GM19043 (cell line): ENCODE data around the gene CFLAR.
"Not testable (repeated sequence)": the region's sequence is repeated elsewhere in the genome, so short reads cannot be mapped to it uniquely, and the experiment has no call there.

Source experiments
- ATAC-seq: cut with Tn5 transposase; IDR thresholded peaks from one replicate; pipeline ENCODE4 v1.9.1; 2021; ENCODE audit warnings: low read depth; ENCODE audit not compliant: unreplicated experiment

Gene CFLAR

DNA sequence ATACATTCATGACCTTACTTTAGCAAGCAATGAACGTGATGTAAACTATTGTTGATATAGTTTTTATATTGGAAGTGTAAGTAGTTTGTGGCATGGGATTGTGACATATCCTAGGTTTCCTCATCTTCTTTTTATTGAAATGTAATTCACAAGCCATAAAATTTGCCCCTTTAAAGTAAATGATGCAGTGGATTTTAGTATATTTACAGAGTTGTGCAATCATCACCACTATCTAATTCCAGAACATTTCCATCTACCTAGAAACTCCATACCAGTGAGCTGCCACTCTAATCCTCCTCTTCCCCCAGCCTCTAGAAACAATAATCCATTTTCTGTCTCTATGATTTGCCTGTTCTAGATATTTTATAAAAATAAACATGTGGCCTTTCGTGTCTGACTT is 56.3 kb downstream of the CFLAR start:
- no peak for ATAC-seq

DNA sequence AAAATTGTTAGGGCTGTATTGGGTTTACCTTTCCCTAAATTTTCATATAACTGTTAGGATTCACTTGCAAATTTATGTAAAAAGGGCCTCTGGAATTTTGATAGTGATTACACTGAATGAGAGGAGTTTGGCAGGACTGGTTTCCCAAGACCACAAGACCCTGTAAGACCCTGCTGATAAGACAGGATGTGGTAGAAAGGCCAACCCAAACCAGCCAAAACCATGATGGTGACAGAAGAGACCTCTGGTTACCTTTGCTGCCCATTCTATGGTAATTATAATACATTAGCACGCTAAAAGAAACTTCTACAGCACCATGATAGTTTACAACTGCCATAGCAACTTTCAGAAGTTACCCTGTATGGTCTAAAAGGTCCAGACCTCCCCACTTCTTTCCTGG is 58.7 kb downstream of the CFLAR start:
- ATAC-seq = no peak

DNA sequence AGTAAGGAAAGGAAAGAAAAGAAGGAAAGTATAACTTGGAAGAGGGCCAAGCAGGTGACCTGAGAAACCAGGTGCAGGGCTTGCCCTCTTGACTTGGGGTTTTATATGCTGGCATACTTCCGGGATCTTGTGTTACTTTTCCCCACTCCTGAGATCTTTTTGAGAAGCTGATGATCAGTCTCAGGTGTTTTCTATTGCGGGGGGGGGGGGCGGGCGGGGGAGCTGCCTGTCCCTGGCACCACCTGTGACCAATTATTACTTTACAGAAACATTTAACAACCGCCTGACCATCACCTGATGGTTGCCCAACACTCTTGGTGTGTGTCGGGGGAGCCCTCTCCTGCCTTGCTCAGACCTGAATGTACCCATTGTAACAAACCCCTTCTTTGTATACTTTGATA is 60.1 kb downstream of the CFLAR start:
- ATAC-seq = no peak

DNA sequence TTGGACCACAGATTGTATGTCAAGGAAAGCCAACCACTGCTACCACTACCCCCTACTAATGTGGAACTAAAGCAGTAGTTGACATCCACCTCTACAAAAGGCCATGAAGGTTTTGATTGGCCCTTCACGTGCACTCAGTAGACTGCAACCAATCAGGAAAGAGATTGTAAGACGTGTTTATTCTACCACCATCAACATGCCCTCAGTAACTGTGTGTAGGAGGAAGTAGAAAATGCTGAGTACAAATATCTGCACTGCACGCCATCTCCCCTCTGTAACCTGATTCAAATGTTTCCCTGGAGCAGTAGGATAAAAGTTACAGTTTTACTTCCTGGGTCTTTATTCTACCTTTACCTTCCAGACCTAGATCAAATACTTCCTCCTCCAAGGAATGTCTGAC is 64.0 kb downstream of the CFLAR start:
- ATAC-seq = no peak

DNA sequence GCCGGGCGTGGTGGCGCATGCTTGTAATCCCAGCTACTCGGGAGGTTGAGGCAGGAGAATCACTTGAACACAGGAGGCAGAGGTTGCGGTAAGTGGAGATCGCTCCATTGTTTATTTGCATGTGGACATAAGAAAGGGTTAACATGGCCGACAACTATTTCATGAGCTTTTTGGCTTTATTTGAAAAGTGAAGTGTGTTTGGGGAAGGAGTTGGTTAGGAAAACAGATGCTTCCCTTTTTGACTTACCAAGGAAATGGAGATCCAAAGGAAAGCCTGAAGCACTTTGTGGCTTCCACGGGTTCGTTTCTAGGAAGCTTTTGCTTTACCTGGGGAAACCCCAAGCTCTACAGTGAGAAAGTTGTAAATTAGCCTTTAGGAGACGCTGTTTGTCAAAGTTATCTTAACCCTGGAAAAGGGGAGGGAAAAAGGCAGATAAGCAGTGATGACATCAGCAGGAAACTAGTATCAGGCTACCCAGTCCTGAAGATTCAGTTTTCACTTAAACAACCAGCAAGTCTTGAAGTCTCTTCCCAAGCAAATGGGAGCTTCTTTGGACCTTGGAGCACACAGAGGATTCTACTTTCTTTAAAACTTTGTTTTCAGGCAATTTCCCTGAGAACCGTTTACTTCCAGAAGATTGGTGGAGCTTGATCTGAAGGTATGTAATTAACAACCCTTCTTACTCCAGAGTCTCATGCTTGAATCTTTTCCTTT is 66.8 kb downstream of the CFLAR start, which contains the start of gene CASP10:
CASP10 (plus strand) TSS at position 492 of the 715 bp plus-strand sequence. CDS start 2,637 bp downstream, outside the sequence.
- peak; percentile 82 for ATAC-seq

DNA sequence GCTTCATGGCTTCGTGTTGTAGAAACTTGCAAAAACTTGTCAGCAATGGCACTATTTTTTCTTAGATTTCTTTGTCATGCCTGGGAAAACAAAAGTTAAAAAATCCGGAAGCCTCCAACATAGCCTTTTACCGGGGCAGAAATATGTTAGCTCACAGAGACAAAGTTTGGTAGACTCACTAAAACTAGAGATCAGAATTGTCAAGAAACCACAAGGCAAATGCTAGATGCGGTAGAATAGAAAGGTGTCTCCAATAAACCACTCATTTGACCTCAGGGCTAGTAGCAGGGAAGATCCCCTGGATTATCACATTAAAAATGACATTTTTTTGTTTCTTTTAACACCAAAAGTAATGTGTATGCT is 67.4 kb downstream of the CFLAR start:
- no peak for ATAC-seq

DNA sequence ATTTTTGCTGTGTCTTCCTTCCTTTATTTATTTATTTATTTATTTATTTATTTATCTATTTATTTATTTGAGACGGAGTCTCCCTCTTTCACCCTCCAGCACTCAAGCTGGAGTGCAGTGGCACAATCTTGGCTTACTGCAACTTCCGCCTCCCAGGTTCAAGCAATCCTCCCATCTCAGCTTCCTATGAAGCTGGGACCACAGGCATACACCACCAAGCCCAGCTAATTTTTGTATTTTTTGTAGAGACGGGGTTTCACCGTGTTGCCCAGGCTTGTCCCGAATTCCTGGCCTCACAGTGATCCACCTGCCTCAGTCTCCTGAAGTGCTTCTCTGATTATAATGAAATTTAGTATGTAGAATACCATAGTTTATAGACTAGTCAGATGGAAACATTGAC is 67.9 kb downstream of the CFLAR start:
- not testable (repeated sequence) for ATAC-seq

DNA sequence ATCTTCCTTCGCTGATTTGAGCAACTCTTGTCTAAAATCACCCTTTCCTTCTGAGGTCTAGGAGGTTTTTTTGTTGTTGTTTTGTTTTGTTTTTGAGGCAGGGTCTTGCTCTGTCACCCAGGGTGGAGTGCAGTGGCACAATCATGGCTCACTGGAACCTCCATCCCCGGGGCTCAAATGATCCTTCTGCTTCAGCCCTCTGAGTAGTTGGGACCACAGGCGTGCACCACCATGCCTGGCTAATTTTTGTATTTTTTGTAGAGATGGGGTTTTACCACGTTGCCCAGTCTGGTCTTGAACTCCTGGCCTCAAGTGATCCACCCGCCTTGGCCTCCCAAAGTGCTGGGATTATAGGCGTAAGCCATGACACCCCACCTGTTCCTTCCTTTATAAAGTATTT is 68.3 kb downstream of the CFLAR start:
- ATAC-seq = not testable (repeated sequence)

DNA sequence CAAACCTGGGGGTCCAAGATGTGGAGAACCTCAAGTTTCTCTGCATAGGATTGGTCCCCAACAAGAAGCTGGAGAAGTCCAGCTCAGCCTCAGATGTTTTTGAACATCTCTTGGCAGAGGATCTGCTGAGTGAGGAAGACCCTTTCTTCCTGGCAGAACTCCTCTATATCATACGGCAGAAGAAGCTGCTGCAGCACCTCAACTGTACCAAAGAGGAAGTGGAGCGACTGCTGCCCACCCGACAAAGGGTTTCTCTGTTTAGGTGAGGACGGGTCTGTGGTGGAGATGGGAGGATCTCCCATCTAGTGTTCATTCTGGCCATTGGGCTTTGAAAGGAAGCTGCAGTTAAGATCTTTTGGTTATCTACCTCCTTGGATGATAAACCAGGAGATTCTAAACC is 69.9 kb downstream of the CFLAR start:
- ATAC-seq = no peak

DNA sequence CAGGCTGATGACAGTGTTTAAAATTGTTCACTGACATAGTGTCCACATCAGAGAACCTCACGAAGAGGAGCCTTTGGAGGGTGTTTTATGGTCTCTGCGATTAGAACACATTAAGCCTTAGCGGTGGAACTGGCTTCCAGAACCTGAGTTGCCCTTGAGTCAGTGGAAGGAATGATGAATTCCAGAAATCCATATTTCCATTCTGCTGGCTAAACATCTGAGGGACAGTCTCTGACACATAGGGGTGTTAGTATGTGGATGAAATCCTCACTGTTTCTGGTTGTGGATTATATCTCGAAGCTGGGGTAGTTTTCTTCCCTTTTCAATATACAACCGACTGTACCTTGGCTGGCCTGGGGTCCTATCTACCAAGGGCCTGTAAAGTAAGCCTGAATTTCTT is 71.0 kb downstream of the CFLAR start:
- no peak for ATAC-seq

DNA sequence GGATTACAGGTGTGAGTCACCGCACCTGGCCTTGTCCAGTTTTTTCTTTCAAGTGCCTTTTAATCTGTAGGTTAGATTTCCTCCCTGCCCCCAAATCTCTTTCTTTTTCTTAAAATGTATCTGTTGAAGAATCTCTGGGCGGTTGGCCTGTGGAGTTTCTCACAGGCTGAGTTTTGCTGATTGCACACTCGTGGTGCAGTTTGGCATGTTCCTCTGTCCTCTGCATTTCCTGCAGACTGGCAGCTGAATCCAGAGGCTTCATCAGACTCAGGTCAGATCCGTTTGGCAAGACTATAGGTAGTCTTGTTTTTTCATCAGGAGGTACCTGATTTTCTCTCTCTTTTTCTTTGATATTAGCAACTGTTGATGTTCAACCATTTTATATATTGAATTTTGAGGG is 72.5 kb downstream of the CFLAR start:
- ATAC-seq = no peak

DNA sequence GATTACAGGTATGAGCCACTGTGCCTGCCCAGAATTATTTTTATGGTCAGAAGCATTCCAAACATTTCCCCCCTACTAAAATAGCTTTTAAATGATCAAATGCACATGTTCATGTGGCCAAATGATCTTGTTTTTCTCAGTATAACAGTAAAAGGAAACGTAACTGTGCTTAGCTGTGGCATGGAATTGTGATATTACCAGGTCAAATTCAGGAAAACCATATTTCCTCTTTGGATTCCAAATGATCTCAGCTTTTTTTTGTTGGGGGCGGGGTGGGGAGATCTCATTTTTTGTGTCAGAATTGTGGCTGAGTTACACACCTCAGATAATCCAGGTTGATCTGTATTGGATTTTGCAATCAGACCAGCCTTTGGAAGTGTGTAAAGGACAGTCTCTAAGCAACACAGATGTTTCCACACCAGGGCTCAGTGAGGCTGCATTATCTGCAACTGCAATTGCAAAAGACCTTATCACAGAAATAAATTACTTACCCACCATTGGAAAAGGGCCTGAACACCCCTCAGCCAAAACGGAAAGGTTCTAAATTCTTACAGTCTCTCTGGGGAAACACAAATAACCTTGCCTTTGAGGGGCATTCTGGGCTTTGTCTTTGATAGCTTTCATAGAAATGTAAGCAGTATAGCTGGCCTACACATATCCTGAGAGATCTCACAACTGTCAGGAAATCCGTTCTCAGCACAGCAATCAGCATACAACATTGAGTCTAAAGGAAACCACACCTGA is 75.3 kb downstream of the CFLAR start:
- ATAC-seq = no peak

DNA sequence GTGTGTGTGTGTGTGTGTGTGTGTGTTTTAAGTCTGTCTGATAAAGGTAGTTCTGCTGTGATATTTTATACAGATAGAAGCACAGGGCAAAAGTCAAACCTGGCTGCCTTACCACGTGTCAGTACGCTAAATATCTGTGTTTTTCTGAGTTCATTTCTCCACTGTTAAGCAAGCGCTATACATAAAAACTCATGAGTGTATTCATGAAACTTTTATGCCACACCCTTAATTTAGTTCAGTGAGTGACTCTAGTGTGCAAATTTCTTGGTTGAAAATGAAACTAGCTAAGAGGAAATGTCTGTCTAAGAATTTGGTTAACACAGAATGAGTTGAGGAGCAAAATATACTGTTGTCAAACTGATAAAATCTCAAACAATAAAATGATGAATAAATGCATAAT is 78.1 kb downstream of the CFLAR start:
- peak; percentile 94 for ATAC-seq

DNA sequence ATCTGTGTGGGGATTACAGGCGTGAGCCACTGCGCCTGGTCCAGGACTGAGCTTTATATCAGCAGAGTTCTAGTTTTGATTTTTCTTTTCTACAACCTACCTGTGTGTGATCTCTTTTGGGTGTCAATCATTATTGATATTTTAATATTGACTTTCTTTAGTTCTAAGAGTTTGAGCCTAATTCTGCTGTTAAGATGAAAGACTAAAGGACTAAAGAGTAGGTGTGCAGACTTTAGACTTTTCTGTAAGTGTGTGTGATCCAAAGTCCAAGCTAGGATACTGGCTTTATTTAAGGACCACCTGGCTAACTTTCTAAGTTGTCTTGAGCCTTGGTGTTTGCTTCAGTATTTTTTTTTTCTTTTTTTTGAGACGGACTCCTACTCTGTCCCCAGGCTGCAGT is 79.4 kb downstream of the CFLAR start:
- ATAC-seq = no peak

DNA sequence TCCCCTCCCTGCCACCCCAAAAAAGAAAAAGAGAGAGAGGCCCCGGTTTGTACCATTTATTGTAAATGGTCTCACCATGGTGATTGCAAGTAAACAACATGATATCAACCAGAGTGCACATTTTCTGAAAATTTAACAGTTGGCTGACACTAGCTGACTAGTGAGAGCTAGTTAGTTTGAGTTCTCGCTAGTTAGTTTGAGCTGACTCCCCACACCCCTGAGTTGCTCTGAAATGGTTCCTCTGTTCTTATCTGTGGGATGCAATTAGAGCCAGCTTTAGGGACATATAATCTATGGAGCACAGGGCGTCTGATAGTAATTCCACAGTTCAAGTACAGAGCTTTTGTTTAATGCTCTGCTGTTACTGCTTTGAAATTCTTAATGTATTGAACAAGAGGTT is 80.0 kb downstream of the CFLAR start:
- no peak for ATAC-seq

DNA sequence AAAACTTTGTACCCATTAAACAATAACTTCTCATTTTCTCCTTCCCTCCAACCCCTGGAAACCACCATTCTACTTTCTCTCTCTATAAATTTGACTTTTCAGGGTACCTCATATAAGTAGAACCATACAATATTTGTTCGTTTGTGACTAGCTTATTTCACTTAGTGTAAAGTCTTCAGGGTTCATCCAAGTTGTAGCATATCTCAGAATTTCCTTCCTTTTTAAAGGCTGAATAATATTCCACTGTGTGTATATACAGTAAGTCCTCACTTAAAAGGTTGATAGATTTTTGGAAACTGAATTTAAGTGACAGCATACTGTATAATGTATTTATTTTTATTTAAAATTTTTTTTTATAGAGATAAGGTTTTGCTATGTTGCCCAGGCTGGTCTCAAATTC is 80.8 kb downstream of the CFLAR start:
- no peak for ATAC-seq

DNA sequence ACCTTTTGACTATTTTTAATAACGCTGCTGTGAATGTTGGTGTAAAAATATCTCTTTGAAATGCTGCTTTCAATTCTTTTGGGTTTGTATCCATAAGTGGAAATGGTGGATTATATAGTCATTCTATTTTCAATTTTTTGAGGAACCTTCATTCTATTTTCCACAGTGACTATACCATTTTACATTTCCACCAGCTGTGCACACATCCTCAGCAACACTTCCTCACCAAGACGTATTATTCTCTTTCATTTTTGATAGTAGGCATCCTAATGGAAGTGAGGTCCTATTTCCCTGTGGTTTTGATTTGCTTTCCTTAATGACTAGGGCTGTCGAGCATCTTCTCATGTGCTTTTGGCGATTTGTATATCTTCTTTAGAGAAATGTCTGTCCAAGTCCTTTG is 81.8 kb downstream of the CFLAR start:
- ATAC-seq = no peak

DNA sequence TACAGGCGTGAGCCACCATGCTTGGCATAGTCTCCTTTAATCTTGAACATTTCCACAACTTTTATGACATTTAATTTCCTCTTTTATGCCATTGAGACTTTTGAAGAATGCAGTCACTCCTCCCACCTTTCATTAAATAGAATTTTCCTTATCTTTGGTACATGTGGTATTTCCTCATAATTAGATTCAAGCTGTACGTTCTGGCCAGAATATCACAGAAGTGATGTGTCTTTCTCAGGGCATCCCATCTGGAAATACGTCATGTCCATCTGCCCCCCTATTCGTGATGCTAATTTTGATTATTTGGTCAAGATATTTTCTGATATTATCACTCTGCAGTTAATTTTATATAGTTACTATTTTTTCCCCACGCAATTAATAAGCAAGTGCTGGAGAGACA is 83.9 kb downstream of the CFLAR start:
- no peak for ATAC-seq

DNA sequence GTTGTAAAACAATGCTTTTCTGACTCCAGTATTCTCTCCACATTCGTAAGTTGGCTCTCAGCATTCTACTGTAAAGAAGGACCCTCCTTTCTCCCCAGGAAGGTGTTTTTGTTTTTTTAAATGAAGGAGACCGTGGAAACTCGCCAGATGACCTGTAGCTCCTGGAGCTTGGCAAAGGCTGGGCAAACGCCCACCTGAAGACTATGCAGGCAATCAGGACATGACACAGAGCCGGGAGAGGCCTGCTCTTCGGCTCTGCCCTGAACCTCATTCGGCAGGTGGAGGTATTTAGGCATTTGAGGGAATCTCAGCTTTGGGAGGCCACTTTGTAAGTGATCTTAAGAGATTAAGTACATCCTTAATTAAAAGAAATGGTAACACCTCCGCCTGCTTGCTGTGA is 84.4 kb downstream of the CFLAR start:
- ATAC-seq = no peak

DNA sequence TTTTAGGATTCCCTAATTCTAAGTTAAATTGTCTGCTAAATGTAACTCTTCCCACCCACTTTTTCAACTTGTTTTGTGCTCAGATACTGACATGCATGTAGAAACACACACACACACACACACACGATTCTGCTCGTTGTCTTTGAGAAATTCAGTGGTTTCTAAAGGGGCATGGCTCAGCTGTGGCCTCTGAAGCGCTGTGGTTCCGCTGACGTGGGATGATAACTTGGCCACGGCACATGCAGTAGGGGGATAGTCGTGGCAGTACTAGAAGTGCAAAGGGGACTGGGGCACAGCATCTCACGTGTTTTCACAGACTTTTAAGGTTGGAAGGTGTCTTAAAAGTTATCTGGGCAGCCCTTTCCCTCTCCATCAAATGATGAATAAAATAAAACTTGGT is 85.4 kb downstream of the CFLAR start:
- ATAC-seq = no peak

DNA sequence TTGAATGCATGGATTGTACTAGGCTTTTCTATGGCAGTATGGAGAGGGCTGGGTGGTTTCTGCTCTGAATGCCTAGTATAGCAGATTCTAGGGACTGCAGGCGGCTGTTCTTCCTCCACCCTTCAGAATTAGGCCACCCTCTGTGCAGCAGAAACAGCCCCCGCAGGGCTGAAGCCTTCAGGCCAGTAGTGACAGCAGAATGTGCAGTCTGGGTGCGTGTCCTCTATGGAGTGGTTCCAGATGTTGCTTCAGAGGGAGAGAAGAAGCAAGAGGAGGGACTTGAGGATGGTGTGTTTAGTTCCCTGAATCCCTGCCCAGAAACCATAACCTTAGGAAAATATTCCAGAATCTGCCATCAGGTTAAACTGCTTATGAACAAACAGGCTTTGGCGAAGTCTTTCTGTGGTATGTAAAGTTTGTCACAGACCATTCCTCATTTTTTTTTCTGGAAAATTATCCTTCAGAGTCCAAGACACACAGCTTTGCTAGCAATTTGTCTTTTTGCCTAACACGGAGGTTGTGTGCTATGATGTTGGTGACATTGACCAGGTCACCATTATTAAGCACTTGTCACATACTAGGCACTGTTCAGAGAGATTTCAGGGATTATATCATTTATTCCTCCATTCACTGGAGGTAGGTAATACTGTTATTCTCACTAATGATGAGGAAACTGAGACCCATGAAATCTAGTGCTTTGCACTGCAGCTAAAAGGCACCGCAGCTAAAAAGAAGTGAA is 88.1 kb downstream of the CFLAR start:
- no peak for ATAC-seq
